HUES6 (cell line): ENCODE data around the gene TBRG1.
"Not testable (repeated sequence)": the region's sequence is repeated elsewhere in the genome, so short reads cannot be mapped to it uniquely, and the experiment has no call there.

Experiments
- H3K27ac ChIP-seq: 2 replicates; pipeline ENCODE4 v1.7.0; 2013; ENCODE audit warnings: low read depth, mild to moderate bottlenecking, low read length, inconsistent platforms
- H3K27me3 ChIP-seq: 2 replicates; pipeline ENCODE4 v1.6.1; 2013; ENCODE audit warnings: low read length; ENCODE audit not compliant: control insufficient read depth, insufficient read depth
- H3K36me3 ChIP-seq: 2 replicates; pipeline ENCODE4 v1.6.1; 2013; ENCODE audit warnings: low read length; ENCODE audit not compliant: control insufficient read depth, insufficient read depth
- H3K4me1 ChIP-seq: 2 replicates; pipeline ENCODE4 v1.6.1; 2013; ENCODE audit warnings: low read length; ENCODE audit not compliant: control insufficient read depth, insufficient read depth
- H3K4me3 ChIP-seq: 2 replicates; pipeline ENCODE4 v1.5.1; 2013; ENCODE audit warnings: low read depth, low read length
- H3K9ac ChIP-seq: one replicate; pipeline ENCODE4 v1.6.1; 2013; ENCODE audit warnings: mild to moderate bottlenecking, low read length
- H3K9me3 ChIP-seq: 2 replicates; pipeline ENCODE4 v1.6.1; 2013; ENCODE audit warnings: low read depth, low read length; ENCODE audit not compliant: control insufficient read depth, insufficient read depth

The TBRG1 gene

DNA sequence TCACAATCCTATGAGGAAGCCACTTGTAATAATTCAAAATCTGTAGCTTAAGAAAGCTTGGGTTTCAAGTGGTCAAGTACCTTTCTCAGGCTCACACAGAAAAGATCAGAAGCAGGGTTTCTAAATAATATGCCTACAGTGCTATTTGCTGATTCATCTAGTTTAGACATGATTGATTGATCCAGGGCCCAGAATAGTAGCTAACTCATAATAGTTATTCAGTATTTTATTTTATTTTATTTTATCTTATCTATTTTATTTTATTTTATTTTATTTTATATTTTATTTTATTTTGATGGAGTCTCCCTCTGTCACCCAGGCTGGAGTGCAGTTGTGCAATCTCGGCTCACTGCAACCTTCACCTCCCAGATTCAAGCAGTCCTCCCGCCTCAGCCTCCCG, 27.4 kb upstream of the TBRG1 start:
- H3K27ac ChIP-seq: no peak overlapping the region
- H3K4me3 ChIP-seq: no peak overlapping the region
- no peaks in the 10 kb centered on the region for H3K27me3 ChIP-seq
- no peaks in the 10 kb centered on the region for H3K36me3 ChIP-seq
- no peak overlapping the region for H3K9ac ChIP-seq
- H3K9me3 ChIP-seq: no peaks in the 10 kb centered on the region
- no peaks in the 10 kb centered on the region for H3K4me1 ChIP-seq

DNA sequence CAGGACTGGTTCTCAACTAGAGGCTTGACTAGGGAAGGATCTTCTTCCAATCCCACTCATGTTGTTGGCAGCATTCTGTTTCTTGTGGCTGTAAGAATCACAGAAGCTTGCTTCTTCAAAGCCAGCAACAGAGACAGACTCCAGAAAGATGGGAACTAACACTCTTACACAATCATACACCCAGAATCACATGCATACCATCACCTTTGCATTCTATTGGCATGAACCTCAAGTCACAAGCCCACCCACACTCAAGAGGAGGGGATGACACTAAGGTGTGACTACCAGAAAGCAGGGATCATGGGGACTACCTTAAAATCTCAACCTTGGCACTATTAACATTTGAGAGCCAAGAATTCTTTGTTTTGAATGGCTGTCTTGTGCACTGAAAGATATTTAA, 25.0 kb upstream of the TBRG1 start:
- Histone ChIP-seq H3K36me3 (no peaks in the 10 kb centered on the region), H3K9ac (no peak overlapping the region), H3K9me3 (no peaks in the 10 kb centered on the region), H3K27ac (no peak overlapping the region), H3K4me1 (peaks cover 9% of the 10 kb centered on the region; the same call in 1 of the 2 replicates), H3K27me3 (no peaks in the 10 kb centered on the region), H3K4me3 (no peak overlapping the region)

- Histone ChIP-seq H3K36me3 (no peaks in the 10 kb centered on the region), H3K4me1 (peaks cover 9% of the 10 kb centered on the region; the same call in 1 of the 2 replicates), H3K27me3 (no peaks in the 10 kb centered on the region), H3K9ac (no peak overlapping the region), H3K4me3 (no peak overlapping the region; the same call in 1 of the 2 replicates), H3K9me3 (no peaks in the 10 kb centered on the region), H3K27ac (no peak overlapping the region)
Observed at GRCh38 chr11:124600621-124601320, 21.9 kb upstream of the TBRG1 start.

DNA sequence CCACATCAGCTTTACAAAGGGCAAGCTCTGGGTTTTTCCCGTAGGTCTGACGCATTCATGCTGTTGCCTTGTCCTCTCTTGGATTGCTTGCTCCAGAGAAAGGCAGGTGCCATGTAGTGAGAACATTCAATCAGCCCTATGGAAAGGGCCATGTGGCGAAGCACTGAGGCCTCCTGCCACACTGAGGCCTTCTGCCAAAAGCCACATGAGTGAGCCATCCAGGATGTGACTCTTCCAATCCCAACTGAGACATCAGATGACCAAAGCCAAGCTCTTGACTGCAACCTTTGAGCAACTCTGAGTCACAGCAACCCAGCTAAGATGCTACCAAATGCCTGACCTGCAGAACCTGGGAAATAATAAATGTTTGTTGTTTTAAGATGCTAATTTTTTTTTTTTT, 20.5 kb upstream of the TBRG1 start:
- Histone ChIP-seq H3K4me1 (peaks cover 9% of the 10 kb centered on the region; the same call in 1 of the 2 replicates), H3K27ac (no peak overlapping the region), H3K27me3 (no peaks in the 10 kb centered on the region)

GRCh38 chr11:124602723-124603122, 19.9 kb upstream of the TBRG1 start:
- not testable (repeated sequence) for H3K9ac ChIP-seq, H3K9me3 ChIP-seq, H3K4me3 ChIP-seq, H3K36me3 ChIP-seq, H3K27ac ChIP-seq, H3K27me3 ChIP-seq, H3K4me1 ChIP-seq

More for the DNA sequence above, 20.5 kb upstream of the TBRG1 start:
- Histone ChIP-seq H3K4me3 (no peak overlapping the region), H3K9ac (no peak overlapping the region), H3K9me3 (no peaks in the 10 kb centered on the region), H3K36me3 (no peaks in the 10 kb centered on the region)

DNA sequence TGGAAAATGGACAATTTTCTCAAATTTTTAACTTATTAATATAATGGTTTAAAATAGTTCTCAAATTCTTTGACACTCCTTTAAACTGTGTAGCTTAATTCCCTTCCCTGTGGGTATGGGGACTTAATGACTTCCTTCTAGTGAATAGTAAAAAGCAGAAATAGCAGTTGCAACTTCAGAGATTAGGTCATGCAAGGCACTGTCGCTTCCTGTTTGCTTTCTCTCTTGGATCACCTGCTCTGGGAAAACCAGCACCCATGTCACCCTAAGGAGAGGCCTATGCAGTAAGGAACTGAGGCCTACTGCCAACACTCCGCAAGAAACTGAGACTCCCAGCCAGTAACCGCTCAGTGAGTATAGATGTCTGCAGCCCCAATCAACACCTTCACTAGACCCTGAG, 16.9 kb upstream of the TBRG1 start:
- Histone ChIP-seq H3K4me3 (no peak overlapping the region), H3K9me3 (no peaks in the 10 kb centered on the region), H3K27ac (no peak overlapping the region), H3K36me3 (no peaks in the 10 kb centered on the region), H3K9ac (no peak overlapping the region), H3K4me1 (peaks cover 6% of the 10 kb centered on the region; the same call in 1 of the 2 replicates), H3K27me3 (no peaks in the 10 kb centered on the region)

DNA sequence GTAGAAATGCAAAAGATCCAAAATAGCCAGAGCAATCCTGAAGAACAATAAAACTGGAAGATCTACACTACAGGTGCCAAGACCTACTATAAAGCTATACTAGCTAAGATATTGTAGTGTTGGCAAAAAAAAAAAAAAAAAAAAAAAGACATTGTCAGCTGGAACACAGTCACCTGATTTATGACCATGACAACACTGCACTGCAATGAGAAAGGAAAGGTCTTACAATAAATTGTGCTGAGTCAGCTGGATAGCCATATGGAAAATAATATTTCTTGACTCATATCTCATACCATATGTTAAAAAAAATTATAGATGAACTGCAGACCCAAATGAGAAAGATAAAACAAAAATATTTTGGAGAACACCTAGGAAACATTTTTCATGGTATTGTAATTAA, 14.5 kb upstream of the TBRG1 start:
- H3K36me3 ChIP-seq: no peaks in the 10 kb centered on the region
- no peak overlapping the region for H3K4me3 ChIP-seq
- no peaks in the 10 kb centered on the region for H3K27me3 ChIP-seq
- no peak overlapping the region for H3K9ac ChIP-seq
- H3K4me1 ChIP-seq: no peaks in the 10 kb centered on the region
- H3K9me3 ChIP-seq: no peaks in the 10 kb centered on the region
- no peak overlapping the region for H3K27ac ChIP-seq

- H3K4me1 ChIP-seq: no peaks in the 10 kb centered on the region
- no peaks in the 10 kb centered on the region for H3K27me3 ChIP-seq
- H3K36me3 ChIP-seq: no peaks in the 10 kb centered on the region
- H3K27ac ChIP-seq: no peak overlapping the region
- H3K9ac ChIP-seq: no peak overlapping the region
- no peak overlapping the region for H3K4me3 ChIP-seq
- H3K9me3 ChIP-seq: no peaks in the 10 kb centered on the region
Observed at GRCh38 chr11:124610295-124610694, 12.4 kb upstream of the TBRG1 start.

DNA sequence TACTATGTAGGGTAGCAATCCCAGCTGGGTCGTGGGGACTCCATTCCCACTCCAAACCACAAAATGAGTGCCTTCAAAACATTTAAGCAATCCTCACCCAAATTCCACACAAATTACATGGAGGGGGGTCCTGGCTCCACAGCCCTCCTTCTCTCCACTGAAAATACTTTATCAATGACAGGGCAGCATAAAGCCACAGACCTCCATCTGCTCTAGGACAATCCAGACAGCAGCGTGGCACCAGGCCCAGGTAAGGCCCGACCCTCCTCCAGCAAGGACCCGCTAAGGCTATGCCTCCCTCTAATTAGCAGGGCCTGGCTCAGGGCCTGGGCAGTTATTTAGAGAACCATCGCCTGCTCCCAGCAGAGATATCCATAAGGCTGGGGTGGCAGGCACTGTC, 11.6 kb upstream of the TBRG1 start, which contains the start of gene PANX3:
Gene PANX3 (plus strand): TSS at position 365 of the 400 bp plus-strand sequence. CDS start 129 bp downstream, outside the sequence.
- H3K9me3 ChIP-seq: no peaks in the 10 kb centered on the region
- no peak within 1 kb of the TSS for H3K4me3 ChIP-seq
- no peaks in the 10 kb centered on the region for H3K27me3 ChIP-seq
- H3K36me3 ChIP-seq: no peaks in the 10 kb centered on the region
- no peak within 1 kb of the TSS for H3K27ac ChIP-seq
- no peak within 1 kb of the TSS for H3K9ac ChIP-seq
- H3K4me1 ChIP-seq: no peaks in the 10 kb centered on the region

DNA sequence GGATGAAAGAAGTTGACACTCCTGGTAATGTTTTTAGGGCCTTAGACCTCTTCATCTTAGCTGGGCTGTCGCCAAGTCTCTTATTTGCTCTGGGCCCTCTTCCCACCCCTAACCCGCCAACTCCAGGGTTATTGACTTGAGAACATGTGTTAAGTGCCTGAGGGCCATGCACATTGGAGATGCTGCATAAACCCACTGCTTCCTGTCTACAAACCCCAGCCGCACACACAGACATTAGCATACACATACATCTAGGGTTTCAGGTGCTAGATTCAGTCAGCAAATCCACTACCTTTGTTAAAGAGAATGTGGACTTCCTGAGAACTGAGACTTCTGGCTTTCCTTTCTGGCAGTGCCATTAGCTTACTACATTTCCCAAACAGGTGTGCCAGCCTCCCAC, 10.6 kb upstream of the TBRG1 start:
- H3K9ac ChIP-seq: no peak overlapping the region
- no peaks in the 10 kb centered on the region for H3K4me1 ChIP-seq
- no peak overlapping the region for H3K4me3 ChIP-seq
- H3K27ac ChIP-seq: no peak overlapping the region
- H3K9me3 ChIP-seq: no peaks in the 10 kb centered on the region
- H3K27me3 ChIP-seq: no peaks in the 10 kb centered on the region
- H3K36me3 ChIP-seq: no peaks in the 10 kb centered on the region

GRCh38 chr11:124612567-124613246, 10.0 kb upstream of the TBRG1 start:
- Histone ChIP-seq H3K4me3 (no peak overlapping the region), H3K36me3 (no peaks in the 10 kb centered on the region), H3K27ac (no peak overlapping the region), H3K27me3 (no peaks in the 10 kb centered on the region), H3K4me1 (no peaks in the 10 kb centered on the region), H3K9me3 (no peaks in the 10 kb centered on the region), H3K9ac (no peak overlapping the region)
